ENCODE data around the gene YIPF1.
A peak's percentile ranks its signal among the peaks of the same experiment; 100 is the strongest.

The YIPF1 gene

GRCh38 chr1:53889304-53890298 is at the start of gene YIPF1:
Gene YIPF1 (minus strand): TSS chr1:53889797. CDS start chr1:53888937, 860 bp downstream.
- peak; percentile 55 for DNase-seq (ENCODE audit: low read depth)
- peak within 1 kb of the TSS; percentile 92 for H3K4me3 ChIP-seq (ENCODE audit: low read depth, low read length)
- TF ChIP-seq, protein P1, sequence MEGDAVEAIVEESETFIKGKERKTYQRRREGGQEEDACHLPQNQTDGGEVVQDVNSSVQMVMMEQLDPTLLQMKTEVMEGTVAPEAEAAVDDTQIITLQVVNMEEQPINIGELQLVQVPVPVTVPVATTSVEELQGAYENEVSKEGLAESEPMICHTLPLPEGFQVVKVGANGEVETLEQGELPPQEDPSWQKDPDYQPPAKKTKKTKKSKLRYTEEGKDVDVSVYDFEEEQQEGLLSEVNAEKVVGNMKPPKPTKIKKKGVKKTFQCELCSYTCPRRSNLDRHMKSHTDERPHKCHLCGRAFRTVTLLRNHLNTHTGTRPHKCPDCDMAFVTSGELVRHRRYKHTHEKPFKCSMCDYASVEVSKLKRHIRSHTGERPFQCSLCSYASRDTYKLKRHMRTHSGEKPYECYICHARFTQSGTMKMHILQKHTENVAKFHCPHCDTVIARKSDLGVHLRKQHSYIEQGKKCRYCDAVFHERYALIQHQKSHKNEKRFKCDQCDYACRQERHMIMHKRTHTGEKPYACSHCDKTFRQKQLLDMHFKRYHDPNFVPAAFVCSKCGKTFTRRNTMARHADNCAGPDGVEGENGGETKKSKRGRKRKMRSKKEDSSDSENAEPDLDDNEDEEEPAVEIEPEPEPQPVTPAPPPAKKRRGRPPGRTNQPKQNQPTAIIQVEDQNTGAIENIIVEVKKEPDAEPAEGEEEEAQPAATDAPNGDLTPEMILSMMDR (IDR thresholded peaks at IDR 0.05; ENCODE audit: low read depth, low read length, missing control alignments): no peak
- in situ Hi-C loops (cut with HindIII; ENCODE audit: low sequenced_read_pairs): no loop called here

DNA sequence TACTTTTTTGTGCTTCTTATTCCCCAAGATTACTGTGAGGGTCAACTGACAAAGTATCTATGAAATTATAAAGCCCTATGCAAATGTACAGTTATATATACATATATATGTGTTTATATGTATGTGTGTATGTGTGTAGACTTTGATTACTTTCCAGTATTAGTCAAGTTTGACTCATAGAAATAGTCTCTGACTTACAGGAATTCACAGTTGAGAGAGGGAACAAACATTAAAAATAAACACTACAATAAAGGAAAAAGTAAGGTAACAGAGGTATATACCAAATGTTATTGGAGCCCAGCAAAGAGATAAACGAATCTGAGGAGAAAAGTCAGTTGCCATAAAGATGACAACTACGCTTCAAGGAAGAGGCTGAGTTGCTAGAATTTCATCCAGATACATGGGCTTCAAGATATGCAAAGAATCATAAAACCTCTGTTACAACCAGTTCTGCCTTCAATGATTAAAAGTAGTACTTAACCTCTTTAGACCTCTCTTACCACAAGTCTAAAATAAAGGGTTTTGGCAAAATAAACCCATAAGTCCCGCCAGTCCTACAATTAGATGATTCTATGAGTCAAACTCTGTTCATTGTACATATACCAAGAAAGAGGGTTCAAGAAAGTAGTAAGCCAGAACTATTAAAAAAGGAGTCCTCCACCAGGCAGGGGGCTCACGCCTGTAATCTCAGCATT is 48.7 kb upstream of the YIPF1 start:
- DNase-seq (ENCODE audit: low read depth): peak; percentile 28
- H3K4me3 ChIP-seq (ENCODE audit: low read depth, low read length): no peak overlapping the region
- in situ Hi-C loops (cut with HindIII; ENCODE audit: low sequenced_read_pairs): no loop called here
- TF ChIP-seq, protein P1 (IDR thresholded peaks at IDR 0.05; ENCODE audit: low read depth, low read length, missing control alignments): no peak

GRCh38 chr1:53936430-53936829 is 46.8 kb upstream of the YIPF1 start:
- H3K4me3 ChIP-seq (ENCODE audit: low read depth, low read length): no peak overlapping the region
- no peak for DNase-seq (ENCODE audit: low read depth)
- TF ChIP-seq, protein P1 (IDR thresholded peaks at IDR 0.05; ENCODE audit: low read depth, low read length, missing control alignments): no peak
- in situ Hi-C loops (cut with HindIII; ENCODE audit: low sequenced_read_pairs): no loop called here

DNA sequence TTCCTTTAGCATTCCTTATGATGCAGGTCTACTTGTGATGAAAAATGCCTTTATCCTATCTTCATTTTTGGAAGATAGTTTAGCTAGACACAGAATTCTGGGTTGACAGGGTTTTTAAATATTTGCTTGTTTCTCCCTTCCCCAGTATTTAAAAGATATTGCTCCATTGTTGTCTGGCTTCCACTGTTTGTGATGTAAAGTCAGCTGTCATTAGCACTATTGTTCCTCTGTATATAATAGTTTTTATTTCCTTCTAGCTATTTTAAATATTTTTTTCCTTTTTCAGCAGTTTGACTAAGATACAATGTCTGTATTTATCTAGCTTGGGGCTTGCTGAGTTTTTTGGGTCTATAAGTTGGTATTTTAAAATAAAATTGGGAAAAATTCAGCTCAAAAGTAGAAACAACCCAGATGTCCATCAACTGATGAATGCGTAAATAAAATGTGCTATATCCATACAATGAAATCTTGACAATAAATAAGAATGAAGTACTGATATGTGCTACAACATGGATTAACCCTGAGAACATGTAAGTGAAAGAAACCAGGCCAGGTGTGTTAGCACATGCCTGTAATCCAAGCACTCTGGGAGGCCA is 44.7 kb upstream of the YIPF1 start:
- in situ Hi-C loops (cut with HindIII; ENCODE audit: low sequenced_read_pairs): no loop called here

DNA sequence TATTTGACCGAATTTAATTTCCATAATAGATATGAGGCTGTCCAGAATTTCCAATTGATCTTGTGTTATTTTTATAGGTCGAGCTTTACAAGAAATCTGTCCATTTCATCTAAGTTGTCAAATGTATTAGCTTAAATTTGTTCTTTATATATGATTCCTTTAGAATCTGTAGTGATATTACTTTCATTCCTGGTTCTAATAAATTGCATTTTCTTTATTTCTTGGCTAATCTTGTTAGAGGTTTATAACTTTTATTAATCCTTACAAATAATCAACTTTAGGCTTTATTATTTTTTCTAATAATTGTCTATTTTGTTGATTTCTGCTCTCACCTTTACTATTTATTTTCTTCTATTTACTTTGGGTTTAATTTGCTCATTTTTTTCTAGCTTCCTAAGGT is 41.9 kb upstream of the YIPF1 start:
- DNase-seq (ENCODE audit: low read depth): no peak
- TF ChIP-seq, protein P1 (IDR thresholded peaks at IDR 0.05; ENCODE audit: low read depth, low read length, missing control alignments): no peak
- no peak overlapping the region for H3K4me3 ChIP-seq (ENCODE audit: low read depth, low read length)
- in situ Hi-C loops (cut with HindIII; ENCODE audit: low sequenced_read_pairs): no loop called here

More for the DNA sequence above, 44.7 kb upstream of the YIPF1 start:
- no peak for DNase-seq (ENCODE audit: low read depth)
- TF ChIP-seq, protein P1 (IDR thresholded peaks at IDR 0.05; ENCODE audit: low read depth, low read length, missing control alignments): no peak
- H3K4me3 ChIP-seq (ENCODE audit: low read depth, low read length): no peak overlapping the region

- in situ Hi-C loops (cut with HindIII; ENCODE audit: low sequenced_read_pairs): no loop called here
- DNase-seq (ENCODE audit: low read depth): no peak
- TF ChIP-seq, protein P1 (IDR thresholded peaks at IDR 0.05; ENCODE audit: low read depth, low read length, missing control alignments): no peak
- no peak overlapping the region for H3K4me3 ChIP-seq (ENCODE audit: low read depth, low read length)
Observed at GRCh38 chr1:53930932-53931331, 41.3 kb upstream of the YIPF1 start.

Data from astrocyte of the cerebellum (primary cell).